ENCODE measurements around the gene SLC27A4.
A peak's percentile ranks its signal among the peaks of the same experiment; 100 is the strongest.

SLC27A4 gene

GRCh38 chr9:128349772-128350171 is 9.4 kb downstream of the SLC27A4 start:
- TF ChIP-seq CTCF (IDR thresholded peaks at IDR 0.05; ENCODE audit: low read length, missing control alignments), result no peak
- DNase-seq (ENCODE audit: low read depth), result no peak
- no peak overlapping the region for H3K4me3 ChIP-seq (replicated peaks; ENCODE audit: low read depth, low read length)

- no peak overlapping the region for H3K4me3 ChIP-seq (replicated peaks; ENCODE audit: low read depth, low read length)
- no peak for DNase-seq (ENCODE audit: low read depth)
- no peak for TF ChIP-seq CTCF (IDR thresholded peaks at IDR 0.05; ENCODE audit: low read length, missing control alignments)
Observed at GRCh38 chr9:128355451-128355850, 15.1 kb downstream of the SLC27A4 start.

- no peak overlapping the region for H3K4me3 ChIP-seq (replicated peaks; ENCODE audit: low read depth, low read length)
- no peak for TF ChIP-seq CTCF (IDR thresholded peaks at IDR 0.05; ENCODE audit: low read length, missing control alignments)
- no peak for DNase-seq (ENCODE audit: low read depth)
Observed at GRCh38 chr9:128358090-128358489, 17.8 kb downstream of the SLC27A4 start.

- no peak overlapping the region for H3K4me3 ChIP-seq (replicated peaks; ENCODE audit: low read depth, low read length)
- DNase-seq (ENCODE audit: low read depth), result no peak
- no peak for TF ChIP-seq CTCF (IDR thresholded peaks at IDR 0.05; ENCODE audit: low read length, missing control alignments)
Observed at GRCh38 chr9:128358861-128359260, 18.5 kb downstream of the SLC27A4 start.

GRCh38 chr9:128360826-128361225 is 20.5 kb downstream of the SLC27A4 start:
- H3K4me3 ChIP-seq (replicated peaks; ENCODE audit: low read depth, low read length), result no peak overlapping the region
- TF ChIP-seq CTCF (IDR thresholded peaks at IDR 0.05; ENCODE audit: low read length, missing control alignments), result no peak
- no peak for DNase-seq (ENCODE audit: low read depth)

GRCh38 chr9:128361296-128361985 is 21.1 kb downstream of the SLC27A4 start:
- DNase-seq (ENCODE audit: low read depth), result no peak
- H3K4me3 ChIP-seq (replicated peaks; ENCODE audit: low read depth, low read length), result peak overlapping the region; percentile 56

More at GRCh38 chr9:128361296-128361985, 21.1 kb downstream of the SLC27A4 start:
- TF ChIP-seq CTCF (IDR thresholded peaks at IDR 0.05; ENCODE audit: low read length, missing control alignments), result no peak
